CD4-positive, alpha-beta T cell treated with Interleukin-6 for 4 hours (primary cell): Measurements from ENCODE around the gene TLCD5.

ENCODE experiments used
- DNase-seq: peaks from one replicate; pipeline ENCODE4 v3.0.0-alpha.2; 2020; ENCODE audit warnings: mixed read lengths

The TLCD5 gene

DNA sequence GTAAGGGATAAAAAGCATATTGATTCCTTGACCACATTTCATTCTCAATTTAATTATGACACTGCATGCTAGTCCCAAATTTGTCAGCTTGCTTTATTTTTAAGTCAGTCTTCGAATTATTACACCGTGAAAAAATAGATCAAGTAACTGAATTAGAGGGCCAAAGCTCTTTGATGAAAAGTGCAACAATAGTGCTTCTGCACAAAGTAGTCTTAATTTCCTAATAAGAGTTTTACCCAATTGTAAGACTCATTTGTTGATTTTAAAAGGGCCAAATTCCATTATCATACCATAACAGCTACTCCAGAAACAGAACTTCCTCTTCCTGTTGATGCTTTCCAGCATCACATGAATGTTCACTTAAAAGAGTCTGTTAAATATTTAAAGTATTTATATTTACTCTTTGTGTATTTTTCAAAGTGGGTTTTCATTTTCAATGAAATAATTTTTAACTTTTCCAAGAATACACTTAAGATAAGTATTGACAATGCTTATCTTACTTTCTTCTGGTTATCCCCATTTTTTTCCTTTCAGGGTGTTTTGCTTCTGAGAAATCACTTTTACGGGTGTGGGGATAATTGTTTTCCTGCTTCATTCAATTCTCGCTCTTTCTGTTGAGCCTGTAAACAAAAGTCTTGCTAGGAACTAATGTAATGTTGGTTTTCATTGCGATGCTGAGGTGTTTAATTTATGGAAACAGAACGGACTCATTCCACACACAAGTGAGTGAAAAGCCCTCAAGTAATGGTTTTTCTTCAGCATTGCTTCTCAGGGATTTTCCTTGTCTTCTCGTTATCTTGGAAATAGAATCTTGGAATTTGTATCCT lies 13.2 kb downstream of the TLCD5 start:
- DNase-seq: no peak

DNA sequence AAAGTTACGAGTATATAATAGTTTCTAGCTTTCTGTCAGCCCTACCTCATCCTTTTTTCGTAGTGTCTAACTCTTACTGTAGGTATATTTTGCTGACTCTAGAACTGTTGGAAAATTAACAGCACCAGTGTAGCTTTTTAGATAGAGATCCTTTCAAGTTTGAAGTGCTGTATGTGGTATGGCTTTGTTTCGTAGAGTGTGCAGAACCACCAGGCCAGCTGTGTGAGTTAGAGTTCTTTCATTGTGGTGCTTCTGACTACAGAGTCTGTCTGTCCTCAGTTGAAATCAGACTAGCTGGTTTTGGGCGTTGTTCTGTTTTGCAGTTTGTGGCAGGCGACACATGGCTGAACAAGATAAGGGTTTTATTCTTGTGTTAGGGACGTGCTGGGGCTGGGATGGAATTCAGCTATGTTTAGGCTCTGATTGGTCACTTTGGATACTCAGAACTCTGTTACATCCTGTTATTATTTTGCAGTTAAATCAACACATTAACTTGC lies 14.3 kb downstream of the TLCD5 start:
- no peak for DNase-seq

DNA sequence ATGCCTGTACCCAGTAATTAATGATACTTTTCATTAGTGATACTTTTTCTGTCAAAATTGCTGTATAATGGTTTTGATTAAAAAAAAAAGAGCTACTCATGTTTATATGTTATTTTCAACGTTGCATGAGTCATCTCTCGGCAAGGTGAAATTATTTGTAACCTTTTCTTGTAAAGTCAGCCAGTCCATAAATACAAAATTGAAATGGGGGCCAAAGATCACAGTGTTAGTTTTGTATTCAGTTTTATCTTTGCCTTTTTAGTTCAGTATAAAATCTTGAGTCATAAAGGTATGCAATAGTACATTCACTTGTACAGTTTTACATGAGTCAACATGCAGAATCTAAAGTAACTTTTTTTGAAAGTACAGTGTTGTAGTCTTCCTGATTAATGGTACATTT lies 15.4 kb downstream of the TLCD5 start:
- DNase-seq: no peak

DNA sequence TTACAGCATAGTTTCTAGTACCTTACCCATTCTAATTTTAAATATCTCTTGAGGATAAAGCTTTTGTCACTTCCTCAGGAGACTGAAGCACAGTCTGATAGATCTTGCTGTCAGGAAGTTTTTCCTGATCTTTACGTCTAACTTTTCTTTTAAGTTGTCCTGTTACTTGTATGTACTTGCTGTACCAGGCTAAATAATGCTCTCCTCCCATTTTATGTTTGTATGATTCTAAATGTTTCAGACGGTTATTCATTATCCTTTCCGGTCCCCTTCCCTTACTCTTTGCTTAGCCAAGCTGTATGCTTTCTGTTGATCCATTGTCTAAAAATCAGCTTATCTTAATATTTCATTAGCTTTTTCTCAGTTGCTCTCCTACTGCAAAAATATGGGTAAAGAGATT lies 17.1 kb downstream of the TLCD5 start:
- no peak for DNase-seq

DNA sequence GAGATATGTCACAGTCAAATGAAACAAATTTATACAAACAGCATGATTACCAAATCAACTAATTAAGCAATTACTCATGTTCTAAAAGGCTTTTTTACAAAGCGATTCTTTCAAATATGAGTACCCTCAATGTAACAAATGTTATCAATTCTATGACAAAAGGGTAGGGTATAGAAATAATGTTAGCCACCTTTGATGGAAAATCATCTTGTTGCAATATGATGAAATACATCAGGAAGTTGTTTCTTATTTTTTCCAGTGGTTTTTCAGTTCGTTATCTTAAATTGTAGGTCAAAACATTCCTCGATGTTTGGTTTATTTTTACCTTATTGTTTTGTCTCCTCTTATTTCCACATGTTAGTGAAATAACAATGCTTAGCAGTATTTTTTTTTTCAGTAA lies 17.6 kb downstream of the TLCD5 start:
- DNase-seq: no peak

DNA sequence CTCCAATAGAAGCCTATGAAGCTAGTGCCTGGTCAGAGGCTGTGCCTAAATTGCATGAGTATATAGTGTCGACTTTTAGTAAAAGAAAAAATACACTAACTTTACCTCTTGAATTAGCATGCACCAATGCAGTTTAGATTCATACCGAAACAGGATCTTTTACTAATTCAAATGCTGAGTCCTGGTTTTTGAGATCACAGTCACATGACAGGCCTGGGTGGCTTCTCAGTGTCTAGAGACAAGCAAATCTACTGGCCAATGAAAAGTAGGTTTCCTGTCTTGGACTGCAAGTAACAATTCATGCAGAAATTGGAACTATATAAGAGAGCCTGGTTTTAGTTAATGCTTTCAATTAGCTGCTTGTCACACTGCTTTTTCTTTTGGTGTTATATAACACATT lies 18.3 kb downstream of the TLCD5 start:
- no peak for DNase-seq

DNA sequence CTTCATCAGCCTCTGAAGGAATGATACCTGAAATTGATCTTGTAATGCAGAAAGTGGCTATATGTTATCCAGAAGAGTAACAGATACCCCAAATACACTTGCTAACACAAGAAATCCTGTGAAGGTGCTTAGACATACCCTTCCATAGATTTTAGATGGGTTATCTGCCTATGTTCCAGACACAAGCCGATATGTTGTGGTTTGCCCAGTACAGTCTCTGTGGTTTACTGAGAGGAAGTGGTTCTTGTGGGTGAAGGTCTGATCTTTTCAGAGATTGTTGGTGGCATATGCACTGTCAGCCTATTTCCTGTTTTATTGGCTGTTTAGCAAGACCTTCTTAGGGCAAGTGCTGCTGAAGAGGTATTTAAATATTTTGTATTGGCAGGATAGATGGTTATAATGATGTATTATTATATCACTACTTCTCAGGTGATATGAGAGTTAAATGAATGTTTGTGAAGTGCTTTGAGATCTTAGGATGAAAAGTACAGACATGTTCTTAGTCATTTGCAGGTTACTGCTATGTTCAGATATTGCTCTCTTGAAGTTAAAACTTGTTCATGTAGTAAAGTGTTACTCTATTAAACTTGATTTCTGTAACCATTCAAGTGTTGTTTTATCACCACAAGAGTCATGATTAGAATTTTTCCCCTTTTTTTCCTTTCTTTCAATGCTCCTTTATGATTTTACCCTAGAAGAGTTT lies 19.4 kb downstream of the TLCD5 start:
- peak; percentile 57 for DNase-seq

DNA sequence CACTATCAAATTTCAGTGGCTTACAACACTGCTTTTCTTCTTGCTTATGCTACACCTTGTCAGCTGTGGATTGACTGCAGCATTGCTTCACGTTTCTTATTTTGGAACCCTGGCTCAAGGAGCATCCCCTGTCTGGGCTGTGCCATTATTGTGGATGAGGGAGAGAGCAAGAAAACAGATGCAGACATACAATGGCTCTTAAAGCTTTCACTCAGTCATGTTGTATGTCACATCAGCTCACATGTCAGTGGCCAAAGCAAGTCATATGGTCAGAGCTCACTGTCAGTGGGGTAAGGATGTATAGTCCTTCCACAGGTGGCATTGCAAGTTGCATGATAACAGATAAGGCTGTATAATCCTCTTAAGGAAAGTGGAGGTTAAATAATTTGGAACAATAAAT lies 21.1 kb downstream of the TLCD5 start:
- DNase-seq: no peak

DNA sequence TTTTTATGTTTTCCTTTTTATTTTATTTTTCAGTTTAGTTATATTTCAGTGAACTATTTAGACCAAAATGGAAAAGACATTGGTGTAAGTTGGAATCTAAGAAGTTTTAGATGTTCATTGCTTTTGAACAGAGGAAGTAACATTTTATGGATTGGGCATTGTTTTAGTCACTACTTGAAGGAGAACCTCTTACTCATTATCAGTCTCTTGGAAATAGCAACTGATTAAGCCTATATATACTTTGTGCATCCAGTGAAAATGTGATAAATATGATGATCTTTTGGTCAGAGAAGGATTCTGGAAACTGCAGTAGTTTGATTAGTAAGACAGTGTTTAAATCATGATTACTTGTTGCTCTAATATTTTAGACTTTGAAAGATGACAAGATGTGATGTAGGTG lies 25.5 kb downstream of the TLCD5 start:
- no peak for DNase-seq

DNA sequence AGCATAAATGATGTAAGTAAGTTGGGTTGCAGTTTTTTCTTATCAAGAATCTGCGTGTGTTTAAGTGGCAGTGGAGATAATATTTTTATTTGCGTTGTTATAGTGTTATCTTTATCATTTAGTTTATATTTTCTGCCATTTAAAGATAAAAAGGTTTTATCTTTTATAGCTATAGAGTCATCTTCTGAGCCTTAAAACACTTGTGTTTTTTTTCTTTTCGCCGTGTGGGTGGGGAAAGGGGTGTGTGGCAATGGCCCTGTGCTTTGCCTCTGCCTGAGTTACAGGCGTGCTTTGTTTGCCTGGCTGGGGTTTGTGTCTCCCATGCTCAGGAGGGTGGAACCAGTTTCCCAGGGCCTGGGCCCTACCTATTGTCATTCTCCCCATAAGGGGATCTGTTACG lies 27.3 kb downstream of the TLCD5 start:
- no peak for DNase-seq

DNA sequence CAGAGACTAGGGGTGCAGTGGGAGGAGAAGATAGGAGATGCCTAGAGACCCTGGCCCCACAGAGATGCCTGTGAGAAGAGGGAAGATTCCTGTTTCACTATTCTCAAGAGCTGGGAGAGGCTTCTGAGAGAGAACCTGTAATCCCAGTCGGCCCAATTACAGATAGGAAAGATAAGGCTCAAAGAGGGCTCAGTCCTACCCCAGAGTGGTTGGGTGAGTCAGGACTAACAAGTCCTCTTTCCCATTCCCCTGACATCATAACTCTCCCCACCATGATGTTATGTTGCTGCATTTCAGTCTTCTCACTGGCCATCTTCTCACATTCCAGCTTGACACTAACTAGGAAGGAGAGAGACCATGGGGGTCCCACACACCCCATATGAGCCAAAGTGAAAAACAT lies 29.0 kb downstream of the TLCD5 start:
- no peak for DNase-seq

DNA sequence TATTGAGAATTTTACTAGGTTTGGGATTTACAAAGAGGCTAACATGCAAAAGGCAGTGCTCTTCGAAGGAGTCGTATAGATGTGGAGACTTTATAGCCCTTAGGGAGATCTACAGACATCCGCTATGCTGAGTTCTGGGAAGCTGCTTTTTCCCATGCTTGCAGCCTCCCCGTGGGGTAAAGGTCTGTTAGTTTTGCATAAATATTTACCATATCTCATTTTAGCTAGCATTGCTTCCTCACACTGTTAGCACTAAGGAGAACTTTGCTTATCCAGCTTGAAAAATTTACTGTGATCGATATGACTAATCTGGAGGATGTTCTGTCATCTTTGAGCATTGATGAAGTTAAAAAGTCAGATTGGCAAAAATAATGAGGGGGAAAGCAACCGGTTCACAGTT lies 29.7 kb downstream of the TLCD5 start:
- DNase-seq: no peak

DNA sequence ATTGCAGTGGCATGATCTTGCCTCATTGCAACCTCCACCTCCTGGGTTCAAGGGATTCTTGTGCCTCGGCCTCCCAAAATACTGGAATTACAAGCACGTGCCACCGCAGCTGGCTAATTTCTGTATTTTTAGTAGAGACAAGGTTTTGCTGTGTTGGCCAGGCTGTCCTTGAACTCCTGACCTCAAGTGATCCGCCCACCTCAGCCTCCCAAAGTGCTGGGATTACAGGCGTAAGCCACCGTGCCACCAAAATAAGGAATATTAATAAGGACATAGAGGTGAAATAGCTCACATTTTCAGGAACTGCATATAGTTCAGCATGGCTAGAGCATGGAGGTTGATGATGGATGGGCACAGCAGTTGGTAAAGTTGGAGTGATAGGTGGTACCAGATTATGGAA lies 32.5 kb downstream of the TLCD5 start:
- no peak for DNase-seq

DNA sequence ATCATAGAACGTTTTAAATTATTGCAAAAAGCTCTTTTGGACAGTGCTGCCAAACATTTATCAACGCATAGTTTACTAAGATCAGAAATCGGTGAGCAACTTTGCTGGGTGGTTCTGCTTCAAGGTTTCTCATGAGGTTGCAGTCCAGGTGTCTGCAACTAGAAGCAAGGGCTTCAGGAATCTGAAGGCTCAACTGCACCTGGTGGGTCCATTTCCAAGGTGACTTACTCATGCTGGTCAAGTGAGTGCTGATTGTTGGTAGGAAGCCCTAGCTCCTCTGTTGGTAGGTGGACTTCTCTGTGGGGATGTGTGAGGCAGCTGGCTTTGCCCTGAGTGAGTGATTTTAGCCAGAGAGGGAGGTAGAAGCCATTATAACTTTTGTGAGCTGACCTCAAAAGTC lies 33.6 kb downstream of the TLCD5 start:
- no peak for DNase-seq

DNA sequence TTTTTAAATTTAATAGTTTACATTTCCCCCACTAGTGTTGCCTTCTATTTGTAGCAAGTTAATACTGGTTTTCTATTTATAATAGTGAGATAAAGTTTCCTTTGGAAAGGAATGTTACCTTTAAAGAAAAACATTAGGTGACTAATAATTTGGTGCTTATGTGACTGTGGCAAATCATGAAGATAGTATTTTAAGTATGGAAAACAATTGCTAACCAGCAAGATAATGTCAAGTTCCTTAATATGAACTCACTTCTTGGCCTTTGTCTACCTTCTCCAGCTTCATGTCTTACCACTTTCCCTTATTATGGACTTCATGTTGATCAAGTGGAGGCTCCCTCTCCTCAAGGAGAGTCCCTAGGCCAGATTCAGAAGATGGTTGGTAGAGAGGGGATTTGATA lies 38.3 kb downstream of the TLCD5 start:
- no peak for DNase-seq

DNA sequence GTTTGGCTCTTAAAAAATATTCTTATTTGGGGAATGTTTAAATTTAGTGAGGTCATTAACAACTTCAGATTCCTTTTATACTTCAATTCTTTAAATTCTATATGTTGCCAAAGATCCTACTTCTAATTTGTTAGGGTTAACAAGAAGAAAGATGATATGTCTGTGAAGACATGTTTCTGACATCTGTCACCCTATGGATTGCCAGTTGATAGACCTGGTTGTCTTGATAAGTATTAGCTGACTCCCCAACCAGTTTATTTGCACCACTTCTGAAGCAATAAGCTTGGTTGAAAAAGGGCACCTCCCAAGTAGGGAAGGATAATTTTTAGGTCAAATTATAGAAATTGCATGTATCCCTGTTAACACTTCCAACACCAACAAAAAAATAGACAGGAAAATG lies 40.4 kb downstream of the TLCD5 start:
- DNase-seq: no peak

DNA sequence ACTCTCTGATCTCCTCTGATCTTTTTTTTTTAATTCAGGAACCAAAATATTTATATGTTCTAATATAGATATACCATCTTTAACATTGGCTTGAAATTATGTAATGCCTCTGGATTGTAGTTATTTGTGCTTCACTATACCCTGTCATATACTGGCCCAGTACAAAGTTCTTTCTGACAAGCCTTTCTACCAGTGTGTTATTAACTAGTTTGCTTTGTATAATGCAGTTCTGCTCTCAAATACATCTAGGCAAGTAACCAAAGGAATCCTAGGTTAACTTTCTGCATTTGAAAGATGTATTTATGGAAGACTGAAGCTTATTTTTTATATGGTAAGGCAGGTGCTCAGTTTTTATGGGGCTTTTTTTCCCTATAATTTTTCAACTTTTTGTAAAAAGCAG lies 47.2 kb downstream of the TLCD5 start:
- DNase-seq: no peak

DNA sequence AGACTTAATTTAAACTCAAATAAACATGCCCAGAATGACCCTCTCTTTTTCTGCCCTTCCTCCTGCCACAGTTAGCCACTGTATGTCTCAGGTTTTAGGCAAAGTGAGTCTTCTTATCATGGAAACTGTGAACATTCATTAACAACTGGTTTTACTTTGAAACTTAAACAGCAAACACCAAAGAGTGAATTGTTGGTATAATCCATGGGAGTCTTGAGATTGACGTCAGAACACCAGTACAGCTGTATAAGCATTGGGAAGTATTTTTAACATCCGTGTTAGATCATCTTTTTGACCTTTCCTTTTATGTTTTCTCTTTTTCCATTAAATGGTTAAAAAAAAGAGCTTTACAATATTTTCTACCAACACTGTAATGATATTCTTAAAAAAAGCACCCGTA lies 50.0 kb downstream of the TLCD5 start:
- DNase-seq: no peak

DNA sequence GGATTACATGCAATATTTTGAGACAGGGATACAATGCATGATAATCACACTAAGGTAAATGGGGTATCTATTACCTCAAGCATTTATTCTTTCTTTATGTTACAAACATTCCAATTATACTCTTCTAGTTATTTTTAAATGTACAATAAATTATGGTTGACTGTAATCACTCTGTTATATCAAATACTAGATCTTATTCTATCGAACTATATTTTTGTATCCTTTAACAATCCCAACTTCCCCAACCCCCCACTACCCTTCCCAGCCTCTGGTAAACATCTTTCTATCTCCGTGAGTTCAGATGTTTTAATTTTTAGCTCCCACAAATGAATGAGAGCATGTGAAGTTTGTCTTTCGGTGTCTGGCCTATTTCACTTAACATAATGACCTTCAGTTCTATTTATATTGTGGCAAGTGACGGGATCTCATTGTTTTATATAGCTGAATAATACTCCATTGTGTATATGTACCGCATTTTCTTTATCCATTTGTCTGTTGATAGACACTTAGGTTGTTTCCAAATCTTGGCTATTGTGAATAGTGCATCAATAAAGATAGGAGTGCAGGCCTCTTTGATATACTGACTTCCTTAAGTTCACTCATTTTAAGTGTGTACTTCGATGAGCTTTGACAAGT lies 51.6 kb downstream of the TLCD5 start:
- DNase-seq: no peak

DNA sequence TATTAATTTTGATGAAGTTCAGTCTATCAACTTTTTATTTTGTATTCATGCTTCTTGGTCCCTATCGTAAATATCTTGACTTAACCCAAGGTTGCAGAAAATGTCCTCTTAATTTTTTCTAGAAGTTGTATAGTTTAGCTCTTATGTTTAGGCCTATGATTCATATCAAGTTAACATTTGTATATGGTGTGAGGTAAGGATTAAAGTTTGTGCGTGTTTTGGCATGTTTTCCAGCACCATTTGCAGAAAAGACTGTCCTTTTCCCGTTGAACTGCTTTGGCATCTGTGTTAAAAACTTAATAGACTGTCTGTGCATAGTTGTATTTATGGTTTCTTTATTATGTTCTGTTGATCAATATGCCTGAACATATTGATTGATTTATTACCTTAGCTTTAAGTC lies 53.4 kb downstream of the TLCD5 start:
- no peak for DNase-seq

DNA sequence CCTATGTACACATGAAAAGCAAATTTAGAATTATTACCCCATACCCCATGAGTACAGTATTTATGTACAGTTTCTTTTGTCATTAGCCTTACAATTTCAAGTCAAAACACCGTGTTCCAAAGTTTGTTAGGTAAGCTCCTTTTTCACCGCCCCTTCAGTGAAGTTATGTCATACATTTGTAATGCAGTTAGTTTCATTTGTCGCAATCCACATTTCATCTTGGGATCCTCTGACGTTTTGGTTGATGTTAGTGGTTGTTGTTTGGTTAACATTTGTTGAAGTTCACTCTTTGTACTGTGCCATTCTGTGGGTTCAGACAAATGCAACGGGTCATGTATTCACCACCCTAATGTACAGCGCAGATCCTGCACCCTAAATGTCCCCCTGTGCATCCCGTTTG lies 56.3 kb downstream of the TLCD5 start:
- DNase-seq: no peak
